Spleen (tissue), 7 donors: Measurements from ENCODE around the gene WNT9B.

Experiments used
- CTCF ChIP-seq, 11 experiments: fragments of 200-600 bp in 7 of 11; fragments of 450-650 bp in 4 of 11; sonication (generic) in 4 of 11; IDR thresholded peaks in 8 of 11; conservative IDR thresholded peaks in 3 of 11; 1 replicate in 7 of 11; 2 replicates in 4 of 11; pipeline versions ENCODE4 v1.4.0 to v1.8.0; 2016 to 2021; ENCODE audit warnings: antibody characterized with exemption in 11 of 11, inconsistent platforms in 4 of 11, mild to moderate bottlenecking in 1 of 11
- POLR2AphosphoS5 ChIP-seq, 3 donors: sonication (generic); formaldehyde crosslinking; IDR thresholded peaks; one replicate each; pipeline ENCODE4 v1.5.1; 2017; ENCODE audit warnings: antibody characterized with exemption in 3 of 3
- donor health status: DM: no; HTN: no; CAD: no; lungs with moderate emphysema.
- donor health status: DM: no; HTN: no; CAD: no.
- donor health status: DM: no; HTN: no; CAD: no.

DNA sequence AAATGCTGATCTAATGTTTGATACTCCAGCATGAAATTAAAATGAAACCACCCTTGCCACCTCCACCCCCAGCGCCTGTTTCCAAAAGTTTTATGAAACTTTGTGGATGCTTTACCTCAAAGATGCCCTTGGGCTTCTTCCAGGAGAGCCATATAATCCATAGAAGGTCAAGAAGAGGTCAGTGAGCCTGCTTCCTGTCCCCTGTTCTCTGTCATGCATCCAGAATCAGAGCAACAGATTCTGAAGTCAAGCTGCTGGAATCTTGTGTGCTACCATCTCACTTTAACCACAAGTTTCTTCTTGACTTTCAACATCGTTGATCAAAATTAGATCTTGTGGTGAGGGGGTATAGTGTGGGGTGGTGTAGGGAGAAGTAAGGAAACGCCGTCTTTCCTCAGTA is 80.2 kb downstream of the WNT9B start:
- TF ChIP-seq CTCF (IDR thresholded peaks at IDR 0.05 in 8 of 11, conservative IDR thresholded peaks at IDR 0.05 in 3 of 11), result no peak
- TF ChIP-seq POLR2AphosphoS5 (IDR thresholded peaks at IDR 0.05), result no peak
